HG03097 (cell line): ENCODE data around the gene NEURL1B.

Source experiments
- ATAC-seq: cut with Tn5 transposase; IDR thresholded peaks from one replicate; pipeline ENCODE4 v1.9.1; 2021; ENCODE audit not compliant: unreplicated experiment, low FRiP score

Gene NEURL1B

GRCh38 chr5:172727551-172727950 is 86.5 kb downstream of the NEURL1B start:
- ATAC-seq: no peak

GRCh38 chr5:172728481-172729241 is 87.6 kb downstream of the NEURL1B start:
- ATAC-seq: no peak

- no peak for ATAC-seq
These were observed 88.5 kb downstream of the NEURL1B start for GRCh38 chr5:172729588-172729987.

- no peak for ATAC-seq
These were observed 89.2 kb downstream of the NEURL1B start for GRCh38 chr5:172730222-172730621.

DNA sequence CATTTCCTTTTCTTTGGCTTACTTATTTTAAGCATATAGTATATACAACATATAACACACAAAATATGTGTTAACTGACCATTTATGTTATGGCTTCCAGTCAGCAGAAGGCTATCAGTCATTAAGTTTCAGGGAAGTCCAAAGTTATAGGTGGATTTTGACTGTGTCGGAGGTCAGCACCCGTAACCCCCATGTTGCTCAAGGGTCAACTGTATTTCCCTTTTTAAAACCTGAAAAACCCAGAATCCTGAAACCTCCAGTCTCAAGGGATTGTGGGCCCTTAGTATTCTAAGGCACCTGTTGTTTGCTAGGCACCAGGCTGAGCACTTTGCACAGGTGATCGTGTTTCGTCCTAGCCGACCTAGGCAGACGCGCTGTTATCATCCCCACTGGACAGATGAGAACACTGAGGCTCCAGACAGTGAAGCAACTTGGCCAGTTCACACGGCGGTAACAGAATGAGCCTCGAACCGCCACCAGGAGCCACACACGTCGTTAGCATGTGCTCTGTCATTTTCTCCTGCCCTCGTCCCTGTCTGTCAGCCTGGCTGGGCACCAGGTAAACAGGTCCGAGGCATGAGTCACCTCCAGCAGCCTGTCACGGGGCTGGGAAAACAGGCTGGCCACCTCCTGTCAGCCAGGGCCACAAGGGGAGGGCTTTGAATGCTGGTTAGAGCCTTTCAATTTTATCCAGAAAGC is 90.1 kb downstream of the NEURL1B start:
- ATAC-seq: no peak

GRCh38 chr5:172731680-172732074 is 90.6 kb downstream of the NEURL1B start:
- no peak for ATAC-seq

DNA sequence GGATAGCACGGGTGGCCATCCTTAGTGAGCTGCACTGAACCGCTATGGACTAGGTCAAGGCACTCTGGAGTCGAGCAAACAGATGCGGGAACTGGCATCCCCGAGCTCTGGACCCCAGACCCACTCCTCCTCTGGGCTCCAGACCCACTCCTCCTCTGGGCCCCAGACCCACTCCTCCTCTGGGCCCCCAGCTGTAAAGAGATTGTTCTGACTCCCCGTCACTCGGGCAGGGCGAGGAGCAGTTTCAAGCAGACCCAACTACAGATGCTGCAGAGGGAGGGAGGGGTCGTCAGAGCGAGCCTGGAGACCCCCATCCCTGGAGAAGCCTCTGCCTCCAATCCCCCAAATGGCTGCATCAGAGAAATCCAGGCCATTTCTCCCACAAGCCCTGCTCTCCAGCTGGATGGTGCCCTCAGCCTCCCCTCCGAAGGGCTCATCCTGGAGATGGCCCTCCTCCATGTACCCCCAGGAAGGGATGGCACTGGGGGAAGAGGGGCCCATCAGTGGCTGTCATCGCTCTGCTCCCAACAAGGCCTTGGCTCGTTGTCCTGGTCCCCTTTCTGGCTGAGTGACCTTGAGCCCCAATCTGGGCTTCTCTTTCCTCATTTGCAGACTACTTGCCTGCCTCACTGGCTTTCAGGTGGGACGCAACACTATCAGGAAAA is 91.3 kb downstream of the NEURL1B start:
- ATAC-seq: no peak

GRCh38 chr5:172733131-172733973 is 92.3 kb downstream of the NEURL1B start:
- ATAC-seq: no peak

DNA sequence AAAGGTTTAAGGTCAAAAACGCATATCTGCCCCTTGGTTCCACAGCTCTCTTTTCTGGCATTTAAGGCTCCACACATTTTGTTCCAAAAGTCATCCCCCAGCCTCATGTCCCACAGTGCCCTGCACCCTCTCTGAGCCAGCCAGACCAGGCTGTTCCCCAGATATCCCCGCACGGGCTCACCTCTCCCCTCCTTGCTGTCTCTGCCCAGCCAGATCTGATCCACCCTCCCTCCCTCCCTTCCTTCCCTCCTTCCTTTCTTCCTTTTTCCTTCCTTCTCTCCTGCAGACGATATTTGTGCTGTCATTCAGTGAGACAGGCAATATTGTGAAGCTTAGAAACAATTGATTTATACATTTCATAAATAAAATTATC is 92.9 kb downstream of the NEURL1B start:
- ATAC-seq: no peak

DNA sequence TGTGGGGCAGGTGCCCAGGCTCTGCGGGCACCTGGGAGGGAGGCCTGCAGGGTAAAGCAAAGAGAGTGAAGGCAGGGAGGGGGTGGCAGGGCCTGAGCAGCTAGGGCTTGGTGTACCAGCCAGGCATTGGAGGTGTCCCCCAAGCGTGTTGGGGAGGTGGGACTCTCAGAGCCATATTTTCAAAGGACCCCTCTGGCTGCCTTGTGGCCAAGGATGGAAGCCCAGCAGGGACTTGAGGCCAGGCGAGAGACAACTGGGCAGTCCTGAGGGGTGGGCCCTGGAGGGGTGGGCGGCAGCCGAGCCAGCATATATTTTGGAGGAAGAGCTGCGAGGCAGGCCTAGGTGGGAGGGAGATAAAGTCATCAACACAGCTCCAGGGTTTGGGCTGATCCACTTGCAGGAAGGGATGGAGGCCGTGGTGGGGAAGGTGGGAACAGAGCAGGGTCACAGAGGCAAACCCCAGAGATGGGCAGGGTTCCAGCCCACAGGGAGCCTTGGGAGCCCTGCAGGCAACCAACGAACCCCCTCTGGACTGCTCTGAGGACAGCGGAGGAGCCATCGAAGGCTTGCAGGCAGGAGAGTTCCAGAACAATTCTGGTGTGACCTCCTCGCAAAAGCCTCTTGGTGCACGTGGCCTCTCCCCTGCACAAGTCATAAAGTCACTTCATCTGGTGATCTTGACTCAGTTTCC is 94.2 kb downstream of the NEURL1B start:
- ATAC-seq: no peak

GRCh38 chr5:172736508-172737135 is 95.6 kb downstream of the NEURL1B start:
- no peak for ATAC-seq

DNA sequence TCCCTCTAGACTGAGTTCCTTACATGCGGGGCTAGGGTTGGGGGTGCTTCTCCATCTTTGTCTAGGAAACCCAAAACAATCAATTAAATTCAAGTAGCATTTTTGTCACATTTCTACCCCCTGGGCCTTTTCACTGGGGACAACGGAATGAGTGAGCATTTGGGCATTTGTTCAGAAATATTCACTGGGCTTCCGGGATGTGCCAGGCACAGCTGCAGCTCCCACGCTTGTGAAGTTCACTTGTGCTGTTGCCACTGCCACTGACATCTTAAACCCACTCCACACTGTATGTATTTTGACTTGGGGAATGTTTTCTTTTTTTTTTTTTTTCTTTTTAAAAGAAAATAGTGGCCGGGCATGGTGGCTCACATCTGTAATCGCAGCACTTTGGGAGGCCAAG is 98.3 kb downstream of the NEURL1B start:
- ATAC-seq: no peak

DNA sequence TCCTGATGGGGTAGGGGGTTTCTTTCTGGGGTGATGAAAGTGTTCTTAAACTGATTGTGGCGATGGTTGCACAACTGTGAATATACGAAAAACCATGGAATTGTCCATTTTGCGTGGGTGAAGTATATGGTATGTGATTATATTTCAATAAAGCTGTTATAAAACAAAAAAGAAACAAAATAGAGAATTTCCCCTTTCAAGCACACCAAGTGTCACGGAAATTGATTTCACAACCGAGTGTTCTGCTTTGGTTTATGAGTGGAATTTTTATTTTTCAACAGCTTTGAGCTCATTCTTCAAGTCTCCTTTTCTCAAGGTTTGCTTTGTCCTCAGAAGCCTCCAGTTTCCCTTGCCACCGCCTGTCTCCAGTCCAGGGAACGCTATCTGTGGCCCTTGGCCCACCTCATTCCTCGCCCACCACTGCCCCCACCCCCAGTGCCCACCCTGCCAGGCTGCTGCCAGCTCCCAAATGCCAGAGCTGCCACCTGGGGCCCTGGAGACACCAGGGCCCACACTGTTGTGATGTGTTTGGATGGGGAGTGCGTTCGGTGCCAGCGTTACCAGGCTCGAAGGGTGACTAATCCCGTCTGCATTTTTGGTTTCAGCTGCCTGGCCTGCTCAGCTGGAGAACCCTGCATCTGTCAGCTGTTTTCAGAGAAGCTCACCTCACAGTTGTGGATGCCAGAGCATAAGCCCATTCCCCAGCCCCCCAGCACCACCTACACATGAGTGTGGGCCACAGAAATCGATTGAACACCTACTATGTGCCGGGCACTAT is 99.6 kb downstream of the NEURL1B start:
- ATAC-seq: no peak
